GM23338 (cell line): ENCODE measurements around the gene CCDC68. TPM values are rescaled to one million over a fixed set of nuclear protein-coding genes. Genes with fewer than 3 reads are reported as not detected.

Source experiments
- ATAC-seq: fragments of 200-7000 bp; cut with Tn5 transposase; 3 replicates; pipeline ENCODE4 v1.9.1; 2020
- DNase-seq: peaks from one replicate; pipeline ENCODE4 v3.0.0-alpha.2; 2015; ENCODE audit warnings: low spot score
- H2AFZ ChIP-seq: fragments of 200-600 bp; sonication (generic); 2 replicates; pipeline ENCODE4 v1.8.0; 2016; ENCODE audit warnings: antibody characterized with exemption, mild to moderate bottlenecking, moderate library complexity
- H3F3A ChIP-seq: fragments of 200-600 bp; sonication (generic); replicated peaks from 2 replicates; pipeline ENCODE4 v1.8.0; 2017; ENCODE audit warnings: antibody characterized with exemption, mixed run types, low read depth
- H3K27ac ChIP-seq: fragments of 200-600 bp; sonication (generic); 2 replicates; pipeline ENCODE4 v1.6.1; 2016; ENCODE audit warnings: low read depth
- H3K27me3 ChIP-seq: fragments of 200-600 bp; sonication (generic); 2 replicates; pipeline ENCODE4 v1.8.0; 2016; ENCODE audit warnings: mild to moderate bottlenecking, mixed run types, moderate library complexity; ENCODE audit not compliant: insufficient read depth
- H3K36me3 ChIP-seq: fragments of 200-600 bp; sonication (generic); 2 replicates; pipeline ENCODE4 v1.8.0; 2016; ENCODE audit warnings: mild to moderate bottlenecking; ENCODE audit not compliant: insufficient read depth
- H3K4me1 ChIP-seq: fragments of 200-600 bp; sonication (generic); 2 replicates; pipeline ENCODE4 v1.8.0; 2016; ENCODE audit warnings: mild to moderate bottlenecking, moderate library complexity; ENCODE audit not compliant: insufficient read depth
- H3K4me2 ChIP-seq: fragments of 200-600 bp; sonication (generic); 2 replicates; pipeline ENCODE4 v1.7.1; 2017; ENCODE audit warnings: mixed run types
- H3K4me3 ChIP-seq: fragments of 200-600 bp; sonication (generic); 2 replicates; pipeline ENCODE4 v1.6.1; 2016; ENCODE audit warnings: mixed run types
- H3K79me2 ChIP-seq: fragments of 200-600 bp; sonication (generic); replicated peaks from 2 replicates; pipeline ENCODE4 v1.8.0; 2017; ENCODE audit warnings: mild to moderate bottlenecking; ENCODE audit not compliant: insufficient read depth
- H3K9me2 ChIP-seq: fragments of 200-600 bp; sonication (generic); 2 replicates; pipeline ENCODE4 v1.8.0; 2017; ENCODE audit not compliant: insufficient read depth
- H4K20me1 ChIP-seq: fragments of 200-600 bp; sonication (generic); replicated peaks from 2 replicates; pipeline ENCODE4 v1.8.0; 2017; ENCODE audit warnings: mild to moderate bottlenecking; ENCODE audit not compliant: insufficient read depth
- H3K27ac Mint-ChIP-seq: 2 replicates; pipeline ENCODE4 v1.8.0; 2020; ENCODE audit warnings: inconsistent platforms, mild to moderate bottlenecking, moderate library complexity, mixed read lengths
- H3K27me3 Mint-ChIP-seq: 3 replicates; pipeline ENCODE4 v1.8.0; 2022; ENCODE audit warnings: low read depth, mild to moderate bottlenecking, moderate library complexity, mixed read lengths, inconsistent platforms; ENCODE audit not compliant: insufficient read depth, poor library complexity
- H3K36me3 Mint-ChIP-seq: 3 replicates; pipeline ENCODE4 v1.8.0; 2021; ENCODE audit warnings: low read depth, mild to moderate bottlenecking, inconsistent platforms, moderate library complexity, mixed read lengths
- H3K4me1 Mint-ChIP-seq: 3 replicates; pipeline ENCODE4 v1.8.0; 2020; ENCODE audit warnings: mild to moderate bottlenecking, inconsistent platforms, mixed read lengths
- H3K4me3 Mint-ChIP-seq: 3 replicates; pipeline ENCODE4 v1.8.0; 2021; ENCODE audit warnings: moderate library complexity, mild to moderate bottlenecking, inconsistent platforms, mixed read lengths
- H3K9me3 Mint-ChIP-seq: 3 replicates; pipeline ENCODE4 v1.8.0; 2020; ENCODE audit warnings: moderate library complexity, mild to moderate bottlenecking, inconsistent platforms, mixed read lengths
- CREB1 ChIP-seq: fragments of 250-450 bp; sonication (Bioruptor Pico); IDR thresholded peaks from 2 replicates; pipeline ENCODE4 v1.5.0; 2020; ENCODE audit warnings: low read depth, mild to moderate bottlenecking, moderate library complexity
- CTCF ChIP-seq, 2 experiments: fragments of 200-600 bp in 1 of 2; sonication (generic) in 1 of 2; conservative IDR thresholded peaks; 2 replicates each; pipeline versions ENCODE4 v1.5.1 to v1.6.1; 2016 to 2017; ENCODE audit warnings: antibody characterized with exemption in 2 of 2, low read depth in 2 of 2, mild to moderate bottlenecking in 2 of 2, moderate library complexity in 1 of 2
- ETS1 ChIP-seq: IDR thresholded peaks from 2 replicates; pipeline ENCODE4 v1.6.1; 2016; ENCODE audit warnings: antibody characterized with exemption
- EZH2 ChIP-seq: fragments of 200-600 bp; sonication (generic); IDR thresholded peaks from one replicate; pipeline ENCODE4 v1.8.0; 2017; ENCODE audit warnings: antibody characterized with exemption, mild to moderate bottlenecking, low read depth; ENCODE audit not compliant: unreplicated experiment
- EZH2phosphoT487 ChIP-seq: fragments of 200-600 bp; sonication (generic); IDR thresholded peaks from one replicate; pipeline ENCODE4 v1.8.1; 2018; ENCODE audit warnings: antibody characterized with exemption; ENCODE audit not compliant: unreplicated experiment
- JUNB ChIP-seq: IDR thresholded peaks from one replicate; pipeline ENCODE4 v1.6.1; 2016; ENCODE audit warnings: antibody characterized with exemption; ENCODE audit not compliant: unreplicated experiment
- NANOG ChIP-seq: IDR thresholded peaks from 2 replicates; pipeline ENCODE4 v1.6.1; 2016; ENCODE audit warnings: antibody characterized with exemption, borderline replicate concordance
- POLR2AphosphoS5 ChIP-seq: IDR thresholded peaks from 2 replicates; pipeline ENCODE4 v1.6.1; 2016; ENCODE audit warnings: antibody characterized with exemption, low read depth
- REST ChIP-seq: IDR thresholded peaks from one replicate; pipeline ENCODE4 v1.6.1; 2018; ENCODE audit warnings: antibody characterized with exemption; ENCODE audit not compliant: unreplicated experiment
- STAT1 ChIP-seq: IDR thresholded peaks from one replicate; pipeline ENCODE4 v1.6.1; 2016; ENCODE audit warnings: antibody characterized with exemption; ENCODE audit not compliant: unreplicated experiment
- ZNF114 ChIP-seq: fragments of 250-450 bp; sonication (Bioruptor Pico); IDR thresholded peaks from 2 replicates; pipeline ENCODE4 v1.5.0; 2020; ENCODE audit warnings: mild to moderate bottlenecking, moderate library complexity
- ZNF462 ChIP-seq: fragments of 250-450 bp; sonication (Bioruptor Pico); IDR thresholded peaks from 2 replicates; pipeline ENCODE4 v1.5.0; 2020; ENCODE audit warnings: mild to moderate bottlenecking, moderate library complexity
- polyA plus RNA-seq: library from polyadenylated mRNA; unstranded; fragments of >200 nt; fragmentation: Nextera tagmentation; extraction: Ambion mirVana; gene quantifications from 2 replicates; pipeline ENCODE4 v1.2.1, GENCODE V29; 2016
- total RNA-seq: library from RNA; depleted of rRNA; stranded (reverse); fragments of >200 nt; shearing (Covaris generic); gene quantifications from 2 replicates; pipeline ENCODE4 v1.2.3, GENCODE V29; 2014

Gene CCDC68
- total and polyA plus RNA-seq, 2 experiments from 2014 or later: 1.6 to 3.7 TPM

- TF ChIP-seq ZNF462 (CRISPR knock-in tag) (no peak), NANOG (no peak), ETS1 (no peak), CREB1 (CRISPR knock-in tag) (no peak)
Observed at GRCh38 chr18:54857499-54857898, 101.8 kb downstream of the CCDC68 start (continued).

- no peak overlapping the region for H3K27ac Mint-ChIP-seq
- Histone ChIP-seq H2AFZ (no peak overlapping the region), H3K4me1 (no peaks in the 10 kb centered on the region; the same call in 1 of the 2 replicates), H4K20me1 (no peaks in the 10 kb centered on the region), H3K79me2 (no peaks in the 10 kb centered on the region), H3K27ac (no peak overlapping the region), H3K27me3 (no peaks in the 10 kb centered on the region), H3K4me2 (no peak overlapping the region), H3K36me3 (no peaks in the 10 kb centered on the region), H3K9me2 (no peaks in the 10 kb centered on the region), H3K4me3 (no peak overlapping the region), H3F3A (no peaks in the 10 kb centered on the region)
- no peaks in the 10 kb centered on the region for H3K9me3 Mint-ChIP-seq
- ATAC-seq: no peak
- no peaks in the 10 kb centered on the region for H3K36me3 Mint-ChIP-seq
- peaks cover 10% of the 10 kb centered on the region for H3K4me1 Mint-ChIP-seq
- no peak overlapping the region for H3K4me3 Mint-ChIP-seq
- DNase-seq: no peak
- H3K27me3 Mint-ChIP-seq: no peaks in the 10 kb centered on the region
- TF ChIP-seq EZH2 (no peak), CTCF (conservative IDR thresholded peaks at IDR 0.05; ENCODE audit: low read depth in 2 of 2) (no peak), STAT1 (no peak), REST (no peak), ETS1 (no peak), POLR2AphosphoS5 (no peak), EZH2phosphoT487 (no peak), ZNF114 (CRISPR knock-in tag) (no peak), JUNB (no peak), NANOG (no peak)
Observed at GRCh38 chr18:54856105-54856646, 103.1 kb downstream of the CCDC68 start.
